HepG2 (cell line): ENCODE data around the gene NISCH.

Experiments
- GTF2F1 ChIP-seq: fragments of 150-350 bp; IDR thresholded peaks from 2 replicates; pipeline ENCODE4 v1.6.1; 2014; ENCODE audit warnings: low read length
- MAFK ChIP-seq, 2 experiments: IDR thresholded peaks in 1 of 2; conservative IDR thresholded peaks in 1 of 2; 2 replicates each; pipeline ENCODE4 v1.6.1; 2011; ENCODE audit warnings: improper control_type of control experiment in 2 of 2, low read length in 2 of 2
- SMARCE1 ChIP-seq: fragments of 450-650 bp; IDR thresholded peaks from 2 replicates; pipeline ENCODE4 v1.6.1; 2017; ENCODE audit warnings: borderline replicate concordance
- TAF1 ChIP-seq: sonication (generic); formaldehyde crosslinking; IDR thresholded peaks from 2 replicates; pipeline ENCODE4 v1.4.0; 2020; ENCODE audit warnings: missing genetic modification reagents

DNA sequence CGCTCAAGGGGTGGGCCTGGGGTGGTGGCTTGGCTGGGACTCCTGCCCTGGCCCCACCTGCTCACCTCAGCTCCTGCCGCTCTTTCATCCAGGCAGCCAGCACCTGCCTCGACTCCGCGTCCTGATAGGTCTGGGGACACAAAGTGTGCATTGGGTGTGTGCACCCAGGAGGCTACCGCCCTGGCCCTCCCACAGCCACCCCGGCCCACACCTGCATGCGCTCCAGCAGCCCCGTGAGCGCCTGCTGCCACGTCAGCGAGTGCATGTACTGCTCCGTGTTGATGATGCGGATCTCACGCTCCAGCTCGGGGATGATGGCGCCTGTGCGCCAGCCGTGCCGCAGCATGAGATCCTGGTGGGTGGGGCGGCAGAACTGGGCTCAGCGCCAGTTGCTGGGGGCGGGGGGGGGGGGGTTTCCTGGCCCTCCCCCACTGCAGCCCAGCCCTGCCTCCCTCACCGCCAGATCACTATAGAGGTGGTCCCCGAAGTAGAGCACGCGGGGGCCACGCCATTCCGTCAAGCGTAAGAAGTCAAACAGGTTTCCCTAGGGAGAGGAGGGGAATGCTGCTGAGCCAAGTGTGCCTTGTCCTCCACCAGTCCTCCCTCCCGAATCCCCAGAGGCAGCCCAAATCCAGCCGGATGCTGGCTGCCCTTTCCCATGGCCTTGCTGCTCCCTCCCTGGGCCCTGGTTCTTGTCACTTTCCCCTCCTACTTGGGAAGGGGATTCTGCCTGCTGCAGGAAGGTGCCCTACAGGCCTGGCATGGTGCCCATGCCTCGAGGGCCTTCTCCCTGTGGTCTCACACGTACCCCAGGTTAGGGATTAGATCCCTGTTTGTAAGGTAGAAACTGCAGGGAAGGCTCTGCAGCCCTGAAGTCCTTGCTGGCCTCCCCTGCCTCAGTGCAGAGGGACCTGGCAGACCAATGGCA, 69.6 kb downstream of the NISCH start:
- TF ChIP-seq GTF2F1, result no peak
- TF ChIP-seq MAFK (conservative IDR thresholded peaks at IDR 0.05 in 1 of 2, IDR thresholded peaks at IDR 0.05 in 1 of 2; ENCODE audit: low read length in 2 of 2), result no peak
- no peak for TF ChIP-seq SMARCE1
- no peak for TF ChIP-seq TAF1 (CRISPR knock-in tag)
